ELR (cell line): Measurements from ENCODE around the gene CX3CR1.
A peak's percentile ranks its signal among the peaks of the same experiment; 100 is the strongest.
"Not testable (repeated sequence)": the region's sequence is repeated elsewhere in the genome, so short reads cannot be mapped to it uniquely, and the experiment has no call there.

Experiments
- DNase-seq: peaks from one replicate; pipeline ENCODE4 v3.0.0-alpha.2; 2015; ENCODE audit warnings: low read depth

Gene CX3CR1, protein sequence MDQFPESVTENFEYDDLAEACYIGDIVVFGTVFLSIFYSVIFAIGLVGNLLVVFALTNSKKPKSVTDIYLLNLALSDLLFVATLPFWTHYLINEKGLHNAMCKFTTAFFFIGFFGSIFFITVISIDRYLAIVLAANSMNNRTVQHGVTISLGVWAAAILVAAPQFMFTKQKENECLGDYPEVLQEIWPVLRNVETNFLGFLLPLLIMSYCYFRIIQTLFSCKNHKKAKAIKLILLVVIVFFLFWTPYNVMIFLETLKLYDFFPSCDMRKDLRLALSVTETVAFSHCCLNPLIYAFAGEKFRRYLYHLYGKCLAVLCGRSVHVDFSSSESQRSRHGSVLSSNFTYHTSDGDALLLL

DNA sequence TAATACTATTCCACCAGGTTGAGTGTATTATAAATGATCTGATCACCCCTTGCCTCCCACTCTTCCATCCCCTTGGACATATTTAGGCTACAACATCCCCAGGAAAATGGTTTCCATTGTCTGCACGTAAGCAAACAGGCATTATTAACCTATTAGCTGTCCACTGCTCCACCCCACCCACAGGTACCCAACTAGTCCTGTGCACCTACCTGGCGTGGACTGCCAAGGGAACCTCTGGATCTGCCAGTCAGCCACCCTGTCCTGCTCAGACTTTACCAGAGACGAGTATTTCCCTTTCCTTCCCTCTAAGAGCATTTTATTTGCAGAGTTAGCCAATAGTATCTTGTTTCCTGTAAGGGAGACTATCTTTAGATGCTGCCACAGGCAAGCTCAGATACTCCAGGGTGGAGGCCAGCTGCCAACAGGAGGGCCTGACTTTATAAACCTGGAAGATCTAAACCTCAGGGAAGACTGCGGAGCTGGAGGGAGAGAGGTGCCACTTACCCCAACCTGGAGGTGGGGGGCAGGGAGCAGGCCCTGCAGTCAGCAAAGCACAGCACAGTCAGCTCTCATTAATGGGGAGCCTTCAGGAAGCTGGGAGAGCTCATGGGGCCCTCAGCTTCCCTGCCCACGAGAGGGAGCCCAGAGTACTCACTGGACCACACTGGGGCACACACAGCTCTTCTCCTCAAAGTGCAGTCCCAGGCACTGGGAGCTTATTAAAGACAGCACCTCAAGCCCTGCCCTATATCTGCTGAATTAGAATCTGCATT is at the start of gene CX3CR1:
CX3CR1 (minus strand) TSS at position 292 of the 773 bp plus-strand sequence. CDS start 13,527 bp downstream, outside the sequence.
- DNase-seq = no peak

DNA sequence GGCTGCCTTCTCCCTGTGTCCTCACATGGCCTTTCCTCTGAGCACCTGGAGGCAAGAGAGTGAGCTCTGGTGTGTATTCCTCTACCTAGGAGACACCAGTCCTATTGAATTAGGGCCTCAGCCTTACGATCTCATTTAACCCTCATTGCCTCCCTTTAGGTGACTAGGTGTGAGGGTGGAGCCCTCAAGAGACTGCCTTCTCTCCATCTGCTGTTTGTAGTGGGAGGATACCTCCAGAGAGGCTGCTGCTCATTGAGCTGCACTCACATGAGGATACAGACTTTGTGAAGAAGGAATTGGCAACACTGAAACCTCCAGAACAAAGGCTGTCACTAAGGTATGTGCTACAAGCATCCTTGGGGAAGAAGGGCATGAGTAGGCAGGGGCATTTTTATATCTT is 49.7 kb upstream of the CX3CR1 start, which contains the start of gene CCR8:
CCR8 (plus strand) TSS at position 217 of the 400 bp plus-strand sequence. CDS start 2,623 bp downstream, outside the sequence.
- no peak for DNase-seq

- DNase-seq = no peak
These were observed 48.0 kb upstream of the CX3CR1 start for GRCh38 chr3:39327746-39328349.

- no peak for DNase-seq
These were observed 47.4 kb upstream of the CX3CR1 start for GRCh38 chr3:39327053-39327745.

DNA sequence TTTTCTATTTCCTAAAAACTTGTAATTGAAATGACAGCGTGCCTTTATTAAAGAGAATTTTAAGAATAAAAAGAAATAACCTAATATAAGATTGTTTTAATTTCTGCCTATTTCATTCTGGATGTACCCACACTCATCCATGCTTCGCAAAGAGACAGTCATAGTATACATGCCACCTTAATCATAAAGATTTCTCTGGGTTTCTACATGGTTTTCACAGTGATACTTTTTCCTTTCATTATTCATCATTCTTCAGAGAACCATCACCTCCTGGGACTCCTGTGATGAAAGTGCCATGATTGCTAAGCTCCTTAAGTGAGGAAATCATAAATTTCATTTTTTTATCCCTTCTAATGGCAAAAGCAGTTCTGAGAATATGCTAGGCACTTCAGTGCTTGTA is 45.4 kb upstream of the CX3CR1 start:
- no peak for DNase-seq

DNA sequence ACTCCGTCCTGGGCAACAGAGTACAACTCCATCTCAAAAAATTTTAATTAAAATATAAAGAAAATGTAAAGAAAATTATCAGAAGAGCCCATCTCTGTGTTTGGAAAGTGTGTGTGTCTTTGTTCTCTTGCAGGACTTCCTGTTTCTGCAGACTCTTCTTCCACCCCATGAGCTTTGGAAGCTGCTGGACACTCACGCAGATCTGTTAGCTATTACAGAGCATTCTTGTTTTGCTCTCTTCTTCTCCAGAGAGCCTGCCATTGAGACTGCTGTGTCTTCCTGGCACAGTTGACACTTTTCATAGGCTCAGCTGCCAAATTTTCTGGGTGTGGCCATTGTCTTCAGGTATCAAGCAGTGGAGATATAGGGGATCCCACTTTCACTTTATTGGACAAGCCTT is 43.7 kb upstream of the CX3CR1 start:
- no peak for DNase-seq

DNA sequence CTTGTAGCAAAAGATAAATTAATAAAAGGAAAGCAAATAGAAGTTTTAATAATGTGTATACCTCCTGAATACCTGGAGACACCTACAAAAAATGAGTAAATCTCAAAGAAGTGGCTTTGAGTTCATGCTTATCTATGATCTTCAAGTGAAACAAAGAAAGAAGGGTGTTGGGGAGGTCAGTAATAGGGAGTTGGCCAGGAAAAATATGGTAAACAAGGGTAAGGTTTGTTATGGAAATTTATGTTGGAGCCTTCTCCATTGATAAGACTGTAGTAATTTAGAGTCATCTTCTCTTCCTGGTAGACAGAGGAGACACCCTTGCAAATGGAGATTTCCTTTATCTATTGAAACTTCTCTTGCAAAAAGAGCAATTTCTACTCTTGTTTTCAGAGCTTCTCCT is 43.1 kb upstream of the CX3CR1 start:
- no peak for DNase-seq

GRCh38 chr3:39322209-39322715 is 42.4 kb upstream of the CX3CR1 start:
- not testable (repeated sequence) for DNase-seq

GRCh38 chr3:39321574-39321983 is 41.7 kb upstream of the CX3CR1 start:
- peak; percentile 17 for DNase-seq

GRCh38 chr3:39319249-39319648 is 39.4 kb upstream of the CX3CR1 start:
- no peak for DNase-seq

GRCh38 chr3:39318301-39318700 is 38.5 kb upstream of the CX3CR1 start:
- DNase-seq = no peak

DNA sequence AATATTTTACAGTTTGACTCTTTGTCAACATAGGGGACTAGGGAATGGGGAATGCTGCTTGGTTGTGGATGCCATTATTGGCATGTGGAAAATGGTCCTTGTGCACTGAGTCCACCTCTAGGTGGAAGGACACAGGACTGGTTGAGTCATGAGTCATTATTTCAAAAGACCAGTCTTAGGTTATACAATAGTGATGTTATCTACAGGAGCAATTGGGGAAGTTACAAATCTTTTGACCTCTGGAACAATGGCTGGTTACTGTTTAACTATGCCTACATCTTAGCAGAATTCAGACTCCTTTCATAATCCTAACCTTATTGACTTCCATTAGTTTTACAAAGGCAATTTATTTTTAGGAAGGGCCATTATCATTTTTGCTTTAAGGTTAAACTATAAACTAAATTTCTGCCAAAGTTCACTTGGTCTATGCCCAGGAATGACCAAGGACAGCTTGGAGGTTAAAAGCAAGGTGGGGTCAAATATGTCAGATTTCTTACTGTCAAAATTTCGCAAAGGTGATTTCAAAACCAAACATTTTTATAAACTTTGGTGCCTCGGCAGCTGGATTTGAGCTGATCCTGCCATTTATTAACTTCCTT is 37.8 kb upstream of the CX3CR1 start:
- DNase-seq = no peak

- DNase-seq = peak; percentile 10
These were observed 35.6 kb upstream of the CX3CR1 start for GRCh38 chr3:39315420-39315819.

DNA sequence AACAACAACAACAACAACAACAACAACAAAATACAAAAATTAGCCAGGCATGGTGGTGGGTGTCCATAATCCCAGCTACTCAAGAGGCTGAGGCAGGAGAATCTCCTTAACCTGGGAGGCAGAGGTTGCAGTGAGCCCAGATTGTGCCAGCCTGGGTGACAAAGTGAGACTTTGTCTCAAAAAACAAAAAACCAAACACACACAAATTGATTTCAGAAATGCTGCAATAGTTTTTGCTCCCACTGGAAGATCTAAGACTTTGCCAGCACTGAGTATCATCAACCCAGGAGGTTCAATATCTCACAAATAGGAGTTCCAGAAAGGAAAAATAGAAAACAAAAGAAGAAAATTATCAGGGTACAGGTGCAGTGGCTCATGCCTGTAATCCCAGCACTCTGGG is 33.5 kb upstream of the CX3CR1 start:
- DNase-seq = no peak

DNA sequence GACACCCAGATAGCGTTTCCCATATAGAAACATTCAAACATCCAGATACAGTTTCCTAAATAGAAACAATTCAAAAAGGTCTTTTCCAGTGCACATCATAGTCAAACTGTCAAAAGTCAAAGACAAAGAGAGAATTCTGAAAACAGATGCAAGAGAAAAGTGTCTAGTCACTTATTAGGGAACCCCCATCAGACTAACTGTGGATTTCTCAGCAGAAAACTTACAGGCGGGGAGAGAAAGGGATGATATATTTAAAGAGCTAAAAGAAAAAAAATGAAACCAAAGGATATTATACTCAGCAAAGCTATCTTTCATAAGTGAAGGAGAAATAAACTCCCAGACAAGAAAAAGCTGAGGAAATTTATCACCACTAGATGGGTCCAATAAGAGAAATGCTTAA is 22.3 kb upstream of the CX3CR1 start:
- DNase-seq = no peak

- no peak for DNase-seq
These were observed 19.4 kb upstream of the CX3CR1 start for GRCh38 chr3:39299279-39299678.

GRCh38 chr3:39296197-39297077 is 16.6 kb upstream of the CX3CR1 start:
- no peak for DNase-seq

GRCh38 chr3:39295184-39295775 is 15.4 kb upstream of the CX3CR1 start:
- no peak for DNase-seq

GRCh38 chr3:39294446-39295183 is 14.8 kb upstream of the CX3CR1 start:
- DNase-seq = no peak
